GM23248 (cell line): ENCODE results near the gene PGAP6.

ENCODE experiments used
- EZH2 ChIP-seq: fragments of 200-600 bp; sonication (generic); IDR thresholded peaks from 2 replicates; pipeline ENCODE4 v1.6.1; 2018; ENCODE audit warnings: antibody characterized with exemption, mild to moderate bottlenecking; ENCODE audit not compliant: insufficient read depth, poor library complexity, severe bottlenecking
- EZH2phosphoT487 ChIP-seq: fragments of 200-600 bp; sonication (generic); IDR thresholded peaks from 2 replicates; pipeline ENCODE4 v1.6.1; 2018; ENCODE audit warnings: antibody characterized with exemption, moderate library complexity, mild to moderate bottlenecking, low read depth; ENCODE audit not compliant: insufficient read depth

DNA sequence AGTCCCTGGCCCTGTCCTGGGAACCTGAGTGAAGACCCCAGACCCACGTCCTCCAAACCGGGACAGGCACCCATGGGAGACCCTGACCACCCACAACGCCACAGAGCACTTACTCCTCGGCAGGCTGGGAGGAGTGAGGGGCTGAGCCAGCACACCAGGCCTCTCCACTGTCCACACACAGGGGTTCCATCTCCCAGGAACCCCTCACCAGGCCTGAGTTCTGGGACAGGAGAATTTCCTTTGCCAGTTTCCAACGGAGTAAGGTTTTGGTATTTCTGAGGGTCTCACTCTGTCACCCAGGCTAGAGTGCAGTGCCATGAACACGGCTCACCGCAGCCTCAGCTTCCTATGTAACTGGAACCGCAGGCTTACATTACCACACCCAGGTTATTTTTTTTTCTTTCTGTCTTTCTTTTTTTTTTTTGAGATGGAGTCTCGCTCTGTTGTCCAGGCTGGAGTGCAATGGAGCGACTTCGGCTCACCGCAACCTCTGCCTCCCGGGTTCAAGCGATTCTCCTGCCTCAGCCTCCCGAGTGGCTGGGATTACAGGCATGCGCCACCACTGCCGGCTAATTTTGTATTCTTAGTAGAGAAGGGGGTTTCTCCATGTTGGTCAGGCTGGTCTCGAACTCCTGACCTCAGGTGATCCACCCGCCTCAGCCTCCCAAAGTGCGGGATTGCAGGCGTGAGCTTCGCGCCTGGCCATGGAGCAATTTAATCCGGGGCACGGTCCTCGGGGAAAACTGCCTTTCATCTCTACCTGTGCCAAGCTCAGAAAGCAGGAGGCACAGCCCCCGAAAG is 1.6 kb downstream of the PGAP6 start:
- no peak for TF ChIP-seq EZH2
- TF ChIP-seq EZH2phosphoT487: no peak
